T follicular helper cell (primary cell): ENCODE data around the gene LMO1.

ENCODE experiments used
- DNase-seq: peaks from one replicate; pipeline ENCODE4 v3.0.0-alpha.2; 2020; ENCODE audit warnings: low read depth

LMO1 gene

GRCh38 chr11:8225589-8226036 lies 38.1 kb downstream of the LMO1 start:
- peak; percentile 49 for DNase-seq

- DNase-seq = no peak
Observed at GRCh38 chr11:8224711-8225110, 39.0 kb downstream of the LMO1 start.

DNA sequence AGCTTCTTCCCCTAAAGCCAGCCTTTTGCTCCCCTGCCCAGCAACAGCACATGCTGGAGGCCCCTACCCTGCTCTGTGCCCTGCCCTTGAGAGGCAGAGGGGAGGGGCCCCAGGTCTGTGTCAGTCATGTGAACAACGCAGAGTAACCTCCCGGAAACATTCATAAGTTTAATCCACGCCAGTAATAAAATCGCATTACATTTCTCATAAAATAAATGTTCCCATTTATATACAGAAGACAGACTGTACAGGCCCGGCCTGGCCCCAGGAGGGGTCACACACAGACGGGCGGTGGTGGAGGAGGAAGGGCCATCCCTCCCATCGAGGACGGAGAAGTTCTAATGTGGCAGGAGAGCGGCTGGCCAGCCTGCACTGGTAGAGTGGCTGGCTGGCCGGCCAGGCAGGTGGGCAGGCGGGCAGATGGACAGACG lies 39.5 kb downstream of the LMO1 start:
- DNase-seq = no peak

DNA sequence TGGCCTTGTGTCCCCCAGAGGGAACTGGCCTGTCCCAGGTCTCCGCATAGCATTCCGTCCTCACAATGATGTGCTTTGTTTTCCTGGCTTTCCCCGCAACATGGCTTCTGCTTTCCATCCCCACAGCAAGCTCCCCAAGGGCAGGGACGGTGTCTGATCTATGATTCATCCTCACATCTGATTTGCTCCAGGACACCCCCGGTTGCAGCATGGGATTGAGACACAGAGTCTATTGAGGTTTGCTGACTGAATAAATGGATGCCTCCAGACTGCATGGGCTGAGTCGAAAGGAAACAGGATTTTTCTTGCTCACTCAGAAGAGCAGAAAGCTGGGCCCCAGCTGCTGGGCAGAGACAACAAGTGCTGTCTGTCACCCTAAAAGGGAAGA lies 40.2 kb downstream of the LMO1 start:
- no peak for DNase-seq

GRCh38 chr11:8222820-8223512 lies 40.7 kb downstream of the LMO1 start:
- no peak for DNase-seq

- no peak for DNase-seq
Observed at GRCh38 chr11:8221917-8222495, 41.7 kb downstream of the LMO1 start.

DNA sequence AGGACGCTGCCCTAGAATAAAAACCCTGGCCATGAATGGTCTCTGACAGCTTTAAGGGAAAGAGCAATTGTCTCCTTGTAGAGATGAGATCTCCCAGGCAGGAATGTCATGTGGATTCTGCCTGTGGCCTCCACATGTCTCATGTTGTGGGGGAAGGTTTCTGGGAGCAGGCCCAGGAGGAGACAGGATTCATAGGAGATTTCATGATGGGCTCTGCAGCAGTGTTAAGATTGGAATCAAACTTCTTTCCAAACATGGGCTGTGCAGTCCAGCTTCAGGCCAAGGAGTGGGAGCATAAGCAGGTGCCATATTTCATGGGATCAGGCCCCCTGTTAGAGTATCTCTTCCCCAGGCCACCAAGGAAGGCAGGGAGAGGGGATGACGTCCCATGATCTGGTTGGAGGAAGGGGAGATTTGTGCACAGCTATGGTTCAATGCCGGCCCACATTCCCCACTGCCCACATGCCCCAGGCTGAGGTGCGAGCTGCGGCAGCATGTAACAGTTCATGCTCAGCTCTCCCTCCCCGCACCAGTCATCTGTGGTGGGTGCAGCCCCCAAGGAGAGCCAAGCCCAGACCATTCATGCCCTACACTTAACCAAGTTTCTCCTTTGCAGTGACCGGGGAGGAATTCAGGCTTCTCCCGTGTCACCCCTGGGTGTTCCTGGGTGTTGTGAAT lies 42.5 kb downstream of the LMO1 start:
- no peak for DNase-seq

DNA sequence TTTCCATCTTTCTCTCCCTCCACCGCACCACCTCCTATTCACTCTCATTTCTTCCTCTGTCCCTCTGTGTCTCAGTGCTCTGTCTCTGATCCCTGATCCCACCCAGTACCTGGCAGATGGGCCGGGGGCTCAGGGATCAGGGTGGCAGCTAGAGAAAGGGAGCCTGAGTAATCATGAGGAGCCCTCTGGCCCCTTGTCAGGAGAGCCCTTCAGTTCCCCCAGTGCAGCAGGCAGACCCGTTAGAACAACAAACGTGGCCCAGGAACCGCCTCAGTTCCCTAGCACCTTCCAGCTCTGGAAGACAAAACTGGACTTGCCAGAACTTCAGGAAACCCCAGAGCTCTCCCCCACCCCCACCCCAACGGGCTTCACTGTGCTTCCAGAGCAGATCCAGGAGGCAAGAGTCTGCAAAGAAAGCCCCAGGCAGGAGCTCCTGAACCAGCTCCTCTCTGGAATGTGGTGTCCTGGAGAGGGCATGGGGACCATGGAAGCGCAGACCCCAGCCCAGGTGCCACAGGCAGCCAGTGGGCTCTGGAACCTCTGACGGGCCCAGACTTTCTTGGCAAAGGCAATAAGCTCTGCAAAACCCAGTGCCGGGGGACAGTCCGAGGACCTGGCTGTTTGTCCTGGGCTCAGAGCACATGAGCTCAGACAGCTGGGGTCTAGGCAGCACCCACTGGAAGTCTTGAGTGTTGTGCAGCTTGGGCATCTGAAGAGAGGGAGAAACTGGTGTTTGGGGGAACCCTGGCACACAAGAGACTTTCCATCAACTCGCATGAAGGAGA lies 43.2 kb downstream of the LMO1 start:
- no peak for DNase-seq

DNA sequence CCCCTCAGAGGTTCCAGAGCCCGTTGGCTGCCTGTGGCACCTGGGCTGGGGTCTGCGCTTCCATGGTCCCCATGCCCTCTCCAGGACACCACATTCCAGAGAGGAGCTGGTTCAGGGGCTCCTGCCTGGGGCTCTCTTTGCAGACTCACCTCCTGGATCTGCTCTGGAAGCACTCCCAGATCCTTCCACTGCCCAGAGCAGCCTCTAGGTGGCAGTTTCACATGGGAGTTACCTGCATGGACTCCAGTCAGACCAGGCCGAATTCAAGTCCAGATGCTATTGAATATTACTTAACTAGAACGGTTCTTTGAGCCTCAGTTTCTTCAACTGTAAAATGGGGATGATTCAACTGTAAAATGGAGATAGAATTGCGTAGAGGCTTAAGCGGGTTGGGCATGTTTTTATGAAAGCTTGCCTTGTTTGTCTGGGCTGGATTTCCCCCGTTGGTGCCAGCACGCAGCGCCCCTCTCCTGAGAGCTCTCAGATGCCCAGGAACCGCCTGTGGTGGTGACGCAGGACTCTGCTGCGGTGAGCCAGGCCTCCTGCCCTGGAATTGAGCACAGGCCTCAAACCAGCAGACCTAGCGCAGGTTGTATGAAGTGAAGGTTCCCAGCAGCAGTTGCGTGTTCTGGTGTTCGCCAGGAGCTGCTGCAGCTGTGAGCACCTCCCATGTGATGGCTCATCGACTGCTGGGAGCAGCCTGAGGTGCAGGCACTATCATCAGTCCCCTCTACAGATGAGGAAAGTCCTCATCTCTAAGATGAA lies 44.2 kb downstream of the LMO1 start:
- DNase-seq = no peak

- DNase-seq = no peak
Observed at GRCh38 chr11:8218840-8219239, 44.8 kb downstream of the LMO1 start.

- DNase-seq = no peak
Observed at GRCh38 chr11:8218409-8218808, 45.3 kb downstream of the LMO1 start.

DNA sequence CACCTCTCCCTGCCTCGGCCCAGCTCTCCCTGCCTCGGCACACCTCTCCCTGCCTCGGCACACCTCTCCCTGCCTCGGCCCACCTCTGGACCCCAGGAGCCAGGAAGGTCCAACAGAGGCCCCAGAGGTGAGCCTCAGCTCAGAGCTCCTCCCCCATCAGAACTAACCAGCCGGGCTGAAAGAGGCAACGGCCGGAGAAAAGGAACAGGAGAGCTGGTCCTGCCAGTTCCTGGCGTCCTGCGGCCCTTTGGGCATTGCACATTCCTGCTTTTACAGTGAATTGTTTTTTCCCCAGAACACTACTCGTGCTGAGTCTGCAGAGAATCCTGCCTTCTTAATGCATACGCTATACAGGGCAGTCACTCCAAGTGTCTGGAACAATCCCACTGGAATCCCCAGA lies 45.8 kb downstream of the LMO1 start:
- DNase-seq = no peak

GRCh38 chr11:8217136-8217535 lies 46.5 kb downstream of the LMO1 start:
- DNase-seq = no peak

DNA sequence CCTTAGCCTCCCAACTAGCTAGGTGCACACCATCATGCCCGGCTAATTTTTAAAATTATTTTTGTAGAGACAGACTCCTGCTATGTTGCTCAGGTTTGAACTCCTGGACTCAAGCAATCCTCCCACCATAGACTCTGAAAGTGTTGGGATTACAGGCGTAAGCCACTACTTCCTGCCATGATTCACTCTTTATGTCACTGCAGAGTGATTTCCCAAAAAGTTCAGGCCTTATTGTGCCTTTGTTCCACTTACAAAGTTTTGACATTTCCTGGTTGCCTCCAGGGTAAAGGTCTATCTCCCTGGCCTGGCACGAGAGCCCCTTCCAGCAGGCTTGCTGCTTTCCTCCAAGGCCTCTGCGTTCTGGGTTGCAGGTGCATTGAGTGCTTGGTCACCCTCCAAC lies 50.3 kb downstream of the LMO1 start:
- DNase-seq = no peak

GRCh38 chr11:8209208-8209807 lies 54.4 kb downstream of the LMO1 start:
- no peak for DNase-seq

- DNase-seq = no peak
Observed at GRCh38 chr11:8207080-8208000, 56.3 kb downstream of the LMO1 start.

DNA sequence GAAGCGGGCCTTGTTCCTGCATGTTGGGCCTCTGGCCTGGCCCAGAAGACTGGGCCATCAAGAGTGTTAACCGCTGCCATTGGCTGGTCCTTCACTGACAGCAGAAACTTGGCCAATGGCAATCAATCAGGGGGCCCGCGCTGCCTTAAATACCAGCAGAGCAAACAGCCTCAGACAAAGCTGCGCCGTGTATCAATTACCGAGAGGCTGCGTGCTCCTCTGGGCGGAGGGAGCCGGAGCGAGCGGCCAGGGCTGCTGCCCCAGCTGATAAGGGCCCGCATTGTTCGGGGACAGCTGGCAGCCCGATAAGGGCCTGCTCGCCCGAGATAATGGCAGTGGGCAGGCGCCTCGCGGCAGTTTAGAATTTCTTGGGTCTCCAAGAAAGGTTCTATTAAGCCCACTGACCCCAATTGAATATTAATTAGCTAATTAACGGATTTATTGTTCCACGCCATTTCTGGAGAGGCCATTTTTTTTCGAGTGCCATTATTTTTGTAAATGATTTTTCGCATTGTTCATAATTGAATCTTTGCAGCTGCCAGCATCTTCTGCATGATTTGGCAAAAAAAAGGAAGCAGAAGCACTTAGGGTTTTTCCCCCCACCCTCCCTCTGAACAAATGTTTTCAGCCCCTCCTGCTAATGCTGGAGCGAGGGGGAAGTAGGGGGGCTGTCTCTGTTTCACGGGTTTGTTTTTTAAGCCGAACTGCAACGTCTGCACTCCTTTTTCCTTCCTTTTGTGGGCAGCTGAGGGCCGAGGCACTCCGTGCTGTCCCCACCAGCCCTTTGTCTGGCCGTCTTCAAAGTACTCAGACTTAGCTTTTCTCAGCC lies 57.2 kb downstream of the LMO1 start:
- no peak for DNase-seq

DNA sequence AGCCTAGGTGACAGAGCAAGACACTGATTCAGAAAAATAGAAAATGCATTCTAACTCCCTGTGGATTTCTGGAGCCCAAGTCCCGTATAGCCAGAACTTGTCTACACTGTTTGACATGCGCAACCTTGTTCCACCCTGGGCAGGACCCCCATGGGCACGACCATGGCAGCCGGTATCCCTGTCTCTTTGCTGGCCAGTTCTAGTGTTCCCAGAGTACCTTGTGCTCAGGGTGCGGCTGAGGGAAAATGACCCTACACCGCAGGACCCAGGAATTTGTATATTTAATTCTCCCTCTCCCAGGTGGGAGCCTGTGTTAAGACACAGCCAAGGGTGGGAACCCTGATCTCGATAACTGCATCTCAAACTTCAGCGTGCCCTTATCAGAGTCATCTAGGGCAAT lies 58.1 kb downstream of the LMO1 start:
- DNase-seq = no peak

GRCh38 chr11:8204596-8204995 lies 59.1 kb downstream of the LMO1 start:
- DNase-seq = no peak
